ENCODE measurements around the gene PTER.

PTER gene

DNA sequence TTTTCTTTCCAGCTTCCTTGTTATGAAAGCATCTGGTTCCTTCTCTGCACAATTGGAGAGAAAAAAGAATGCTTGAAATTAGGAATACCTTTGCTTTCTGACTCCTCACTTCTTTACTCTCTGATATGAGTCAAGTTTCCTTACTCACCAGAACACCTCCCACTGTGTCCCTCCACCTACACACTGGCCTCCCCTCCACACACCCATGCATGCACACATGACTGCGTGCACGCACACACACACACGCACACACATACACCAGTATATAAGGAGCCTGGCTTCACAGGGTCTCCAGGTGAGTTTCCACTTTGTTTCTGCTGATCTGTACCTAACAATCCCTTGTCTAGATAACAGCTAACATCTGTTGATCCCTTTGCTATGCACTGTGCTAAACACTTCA, 11.4 kb upstream of the PTER start:
- TF ChIP-seq, protein P1, sequence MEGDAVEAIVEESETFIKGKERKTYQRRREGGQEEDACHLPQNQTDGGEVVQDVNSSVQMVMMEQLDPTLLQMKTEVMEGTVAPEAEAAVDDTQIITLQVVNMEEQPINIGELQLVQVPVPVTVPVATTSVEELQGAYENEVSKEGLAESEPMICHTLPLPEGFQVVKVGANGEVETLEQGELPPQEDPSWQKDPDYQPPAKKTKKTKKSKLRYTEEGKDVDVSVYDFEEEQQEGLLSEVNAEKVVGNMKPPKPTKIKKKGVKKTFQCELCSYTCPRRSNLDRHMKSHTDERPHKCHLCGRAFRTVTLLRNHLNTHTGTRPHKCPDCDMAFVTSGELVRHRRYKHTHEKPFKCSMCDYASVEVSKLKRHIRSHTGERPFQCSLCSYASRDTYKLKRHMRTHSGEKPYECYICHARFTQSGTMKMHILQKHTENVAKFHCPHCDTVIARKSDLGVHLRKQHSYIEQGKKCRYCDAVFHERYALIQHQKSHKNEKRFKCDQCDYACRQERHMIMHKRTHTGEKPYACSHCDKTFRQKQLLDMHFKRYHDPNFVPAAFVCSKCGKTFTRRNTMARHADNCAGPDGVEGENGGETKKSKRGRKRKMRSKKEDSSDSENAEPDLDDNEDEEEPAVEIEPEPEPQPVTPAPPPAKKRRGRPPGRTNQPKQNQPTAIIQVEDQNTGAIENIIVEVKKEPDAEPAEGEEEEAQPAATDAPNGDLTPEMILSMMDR (IDR thresholded peaks at IDR 0.05), result no peak

DNA sequence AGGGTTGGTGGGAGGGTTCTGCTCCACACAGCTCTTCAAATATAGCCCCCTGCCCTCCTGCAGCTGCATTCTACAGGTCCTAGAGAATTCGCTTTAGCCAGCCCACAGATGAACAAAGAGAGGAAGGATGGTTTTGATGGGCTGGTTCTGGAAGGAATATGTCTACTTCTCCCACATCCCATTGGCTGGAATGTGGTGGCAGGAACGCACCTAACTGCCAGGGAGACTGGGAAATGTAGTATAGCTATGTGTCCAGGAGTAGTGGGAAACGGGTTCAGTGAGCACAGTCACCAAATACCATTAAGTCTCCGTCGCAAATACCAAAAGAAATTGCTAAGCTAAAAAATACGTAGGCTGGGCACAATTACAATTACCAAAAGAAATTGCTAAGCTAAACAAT, 7.3 kb upstream of the PTER start:
- TF ChIP-seq, protein P1 (IDR thresholded peaks at IDR 0.05), result no peak

DNA sequence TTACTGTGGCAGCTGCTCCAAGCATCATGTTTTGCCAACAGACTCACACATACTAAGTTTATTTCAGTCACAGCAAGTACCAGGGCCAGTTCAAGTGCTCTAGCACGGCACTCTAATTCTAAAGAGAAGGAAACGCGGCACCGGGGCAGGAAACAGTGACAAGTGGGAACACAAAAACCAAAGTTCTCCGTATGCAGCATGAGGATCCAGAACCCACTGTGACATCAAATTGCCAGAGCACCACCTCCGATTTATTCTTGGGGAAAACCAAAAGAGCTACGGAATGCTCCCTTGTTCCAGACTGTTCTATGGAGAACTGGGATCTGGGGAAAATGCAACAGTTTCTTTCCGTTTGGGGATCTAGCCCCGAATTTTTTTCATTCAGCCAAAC, 448 bp upstream of the PTER start:
- TF ChIP-seq, protein P1 (IDR thresholded peaks at IDR 0.05), result no peak

DNA sequence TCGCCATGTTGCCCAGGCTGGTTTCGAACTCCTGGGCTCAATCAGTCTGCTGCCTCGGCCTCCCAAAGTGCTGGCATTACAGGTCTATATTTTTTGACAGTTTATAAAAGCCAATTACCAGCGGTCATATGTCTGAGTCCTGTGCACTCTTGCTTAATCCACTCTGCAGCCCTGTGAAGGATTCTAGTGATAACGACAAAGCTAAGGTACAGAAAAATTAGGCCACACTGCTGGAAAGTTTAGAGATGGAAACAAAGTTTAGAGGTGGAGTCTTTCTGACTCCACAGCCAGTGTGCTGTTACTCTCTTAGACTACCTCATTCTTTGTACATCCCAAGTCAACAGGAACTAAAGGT, 707 bp downstream of the PTER start:
- TF ChIP-seq, protein P1 (IDR thresholded peaks at IDR 0.05), result no peak

DNA sequence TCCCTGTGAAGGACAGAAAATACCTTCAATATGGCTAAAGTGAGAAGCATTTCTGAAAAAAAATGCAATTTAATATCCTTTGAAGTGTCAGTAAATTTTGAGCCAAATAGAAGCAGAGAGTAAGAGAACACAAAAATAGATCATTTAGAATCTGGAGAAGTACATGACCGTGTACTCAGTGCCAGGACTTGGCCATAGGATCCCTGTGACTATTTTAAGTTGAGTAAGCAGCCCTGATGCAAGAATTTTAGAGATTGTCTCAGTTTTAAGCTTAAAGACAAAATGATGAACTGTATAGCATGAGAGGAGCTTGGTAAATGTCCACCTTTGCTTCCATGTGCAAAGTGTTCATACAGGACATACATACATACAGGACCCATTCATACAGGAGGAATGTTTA, 2.5 kb downstream of the PTER start:
- TF ChIP-seq, protein P1 (IDR thresholded peaks at IDR 0.05), result no peak

DNA sequence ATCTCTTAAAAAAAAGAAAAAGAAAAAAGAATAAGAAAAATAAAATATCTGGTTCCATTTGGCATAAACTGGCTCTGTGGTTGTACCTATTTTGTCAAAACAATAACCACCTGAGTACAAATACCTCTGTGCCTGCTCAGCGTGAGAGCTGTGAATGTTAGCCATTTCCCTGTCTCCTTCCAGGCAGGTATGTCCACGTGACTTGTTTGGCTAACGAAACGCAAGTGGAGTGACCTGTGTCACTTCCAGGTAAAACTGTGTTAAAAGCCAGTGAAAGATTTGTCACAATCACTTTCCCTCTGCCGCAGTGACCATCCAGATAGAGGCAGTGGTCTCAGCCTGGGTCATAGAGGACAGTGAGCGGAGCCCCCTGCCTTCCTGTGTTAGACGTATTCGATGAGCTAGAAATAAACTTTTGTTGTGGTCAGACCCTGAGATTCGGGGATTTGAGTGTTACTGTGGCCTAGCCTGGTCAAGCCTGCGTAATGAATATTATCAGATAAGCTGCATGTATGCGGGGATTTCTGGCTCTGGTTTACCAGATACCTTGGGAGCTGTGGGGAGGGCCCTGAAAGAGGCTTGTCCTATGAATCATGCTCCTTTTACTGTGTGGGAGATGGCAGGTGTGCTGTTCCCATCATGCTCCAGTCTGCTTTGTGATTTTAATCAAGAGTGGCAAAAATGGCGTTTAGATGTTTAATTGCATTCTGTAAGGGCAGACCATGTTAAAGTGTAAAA, 3.8 kb downstream of the PTER start:
- TF ChIP-seq, protein P1 (IDR thresholded peaks at IDR 0.05), result no peak

DNA sequence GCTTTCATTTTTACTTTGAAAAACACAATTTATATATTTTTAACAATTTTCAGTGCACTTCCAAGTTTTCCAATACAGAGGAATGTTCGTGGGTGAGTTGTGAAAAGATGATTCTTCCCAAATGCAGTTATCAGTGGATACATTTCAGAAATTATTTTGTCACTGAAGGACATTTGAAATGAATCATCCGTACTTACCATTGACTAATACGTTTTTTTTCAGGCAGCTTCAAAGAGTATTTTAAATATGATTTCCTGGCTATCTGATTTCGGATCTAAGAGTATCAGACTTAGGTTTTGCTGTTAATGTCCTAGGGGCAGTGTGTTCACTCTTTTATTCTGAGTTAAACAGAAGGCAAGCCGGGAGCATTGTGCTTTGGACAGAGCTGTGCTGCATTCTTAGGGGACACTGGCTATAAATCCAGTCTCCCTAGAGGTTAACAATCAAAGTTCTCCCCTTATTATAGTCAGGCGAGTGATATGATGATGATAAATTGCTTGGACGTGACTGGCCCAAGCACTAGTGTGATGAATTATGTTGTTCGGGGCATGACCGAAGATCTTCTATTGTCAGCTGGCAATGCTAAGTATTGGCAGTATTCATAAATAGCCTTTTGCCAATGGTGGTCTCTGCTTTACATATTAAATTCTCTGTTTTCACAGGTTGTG, 4.5 kb downstream of the PTER start:
- TF ChIP-seq, protein P1 (IDR thresholded peaks at IDR 0.05), result no peak

All from LNCAP (cell line).